Common myeloid progenitor, CD34-positive (primary cell): ENCODE results near the gene FOXD1.
"Not testable (repeated sequence)": the region's sequence is repeated elsewhere in the genome, so short reads cannot be mapped to it uniquely, and the experiment has no call there.

ENCODE experiments used
- CTCF ChIA-PET: fragments of 350-600 bp; sonication (Branson Sonifier 250); formaldehyde crosslinking; loops from one replicate; lab custom pipeline; 2021; ENCODE audit warnings: antibody characterized with exemption; lab: Charles Lee
- POLR2A ChIA-PET: fragments of 350-600 bp; sonication (Branson Sonifier 250); formaldehyde crosslinking; loops from one replicate; lab custom pipeline; 2021; ENCODE audit warnings: antibody characterized with exemption; lab: Charles Lee
- DNase-seq, 3 donors: peaks; one replicate each; pipeline versions ENCODE4 v3.0.0 to v3.0.0-alpha.2; 2013
- H3K27ac ChIP-seq, 2 experiments: 1 replicate in 1 of 2; 2 replicates in 1 of 2; pipeline ENCODE4 v1.7.0; 2013; ENCODE audit warnings: inconsistent platforms in 2 of 2, low read length in 2 of 2, mild to moderate bottlenecking in 2 of 2, low read depth in 1 of 2, moderate library complexity in 1 of 2; ENCODE audit not compliant: severe bottlenecking in 2 of 2, insufficient read depth in 1 of 2, poor library complexity in 1 of 2
- H3K27me3 ChIP-seq, 5 experiments: replicated peaks in 2 of 5; 1 replicate in 3 of 5; 2 replicates in 2 of 5; pipeline versions ENCODE4 v1.6.1 to v1.7.0; 2013; ENCODE audit warnings: low read length in 4 of 5, mild to moderate bottlenecking in 2 of 5, moderate library complexity in 2 of 5, inconsistent platforms in 1 of 5; ENCODE audit not compliant: insufficient read depth in 5 of 5, control insufficient read depth in 4 of 5
- H3K36me3 ChIP-seq, 4 experiments: 1 replicate in 2 of 4; 2 replicates in 2 of 4; pipeline versions ENCODE4 v1.6.1 to v1.7.0; 2013; ENCODE audit warnings: low read length in 3 of 4, control low read depth in 1 of 4, mild to moderate bottlenecking in 1 of 4; ENCODE audit not compliant: control insufficient read depth in 4 of 4, insufficient read depth in 4 of 4
- H3K4me1 ChIP-seq, 4 experiments: 1 replicate in 3 of 4; 2 replicates in 1 of 4; pipeline versions ENCODE4 v1.6.1 to v1.7.1; 2013; ENCODE audit warnings: low read length in 3 of 4, mild to moderate bottlenecking in 3 of 4, control low read depth in 1 of 4, inconsistent platforms in 1 of 4, moderate library complexity in 1 of 4; ENCODE audit not compliant: control insufficient read depth in 4 of 4, insufficient read depth in 4 of 4; ENCODE audit errors: control extremely low read depth in 1 of 4
- H3K4me3 ChIP-seq, 7 experiments: 1 replicate in 4 of 7; 2 replicates in 3 of 7; pipeline versions ENCODE4 v1.5.1 to v1.7.0; 2013; ENCODE audit warnings: mild to moderate bottlenecking in 7 of 7, low read length in 6 of 7, moderate library complexity in 6 of 7, inconsistent platforms in 2 of 7, low read depth in 2 of 7, control low read depth in 1 of 7; ENCODE audit not compliant: insufficient read depth in 4 of 7, control insufficient read depth in 1 of 7; ENCODE audit errors: extremely low read depth in 1 of 7
- H3K9me3 ChIP-seq, 5 experiments: 1 replicate in 4 of 5; 2 replicates in 1 of 5; pipeline versions ENCODE4 v1.6.1 to v1.7.1; 2013; ENCODE audit warnings: low read length in 4 of 5, mild to moderate bottlenecking in 2 of 5, inconsistent platforms in 1 of 5, low read depth in 1 of 5, moderate library complexity in 1 of 5; ENCODE audit not compliant: control insufficient read depth in 4 of 5, insufficient read depth in 2 of 5; ENCODE audit errors: control extremely low read depth in 1 of 5
- WGBS: methylation state at CpG from one replicate; pipeline ENCODE4 v1.1.5; 2013; ENCODE audit not compliant: insufficient coverage; 5-methylcytosine and 5-hydroxymethylcytosine counted together

FOXD1 gene

DNA sequence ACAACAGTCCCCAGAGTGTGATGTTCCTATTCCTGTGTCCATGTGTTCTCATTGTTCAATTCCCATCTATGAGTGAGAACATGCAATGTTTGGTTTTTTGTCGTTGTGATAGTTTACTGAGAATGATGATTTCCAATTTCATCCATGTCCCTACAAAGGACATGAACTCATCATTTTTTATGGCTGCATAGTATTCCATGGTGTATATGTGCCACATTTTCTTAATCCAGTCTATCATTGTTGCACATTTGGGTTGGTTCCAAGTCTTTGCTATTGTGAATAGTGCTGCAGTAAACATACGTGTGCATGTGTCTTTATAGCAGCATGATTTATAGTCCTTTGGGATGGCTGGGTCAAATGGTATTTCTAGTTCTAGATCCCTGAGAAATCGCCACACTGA lies 20.1 kb upstream of the FOXD1 start:
- no CpG with 5 or more reads among the region's 3 CpGs for WGBS
- POLR2A ChIA-PET, DNase-seq, H3K36me3 ChIP-seq, H3K27ac ChIP-seq, CTCF ChIA-PET, H3K4me3 ChIP-seq, H3K9me3 ChIP-seq, H3K4me1 ChIP-seq: not testable (repeated sequence)
- H3K27me3 ChIP-seq: peaks cover 0 to 17% (median 2%) of the 10 kb centered on the region in 5 experiments

DNA sequence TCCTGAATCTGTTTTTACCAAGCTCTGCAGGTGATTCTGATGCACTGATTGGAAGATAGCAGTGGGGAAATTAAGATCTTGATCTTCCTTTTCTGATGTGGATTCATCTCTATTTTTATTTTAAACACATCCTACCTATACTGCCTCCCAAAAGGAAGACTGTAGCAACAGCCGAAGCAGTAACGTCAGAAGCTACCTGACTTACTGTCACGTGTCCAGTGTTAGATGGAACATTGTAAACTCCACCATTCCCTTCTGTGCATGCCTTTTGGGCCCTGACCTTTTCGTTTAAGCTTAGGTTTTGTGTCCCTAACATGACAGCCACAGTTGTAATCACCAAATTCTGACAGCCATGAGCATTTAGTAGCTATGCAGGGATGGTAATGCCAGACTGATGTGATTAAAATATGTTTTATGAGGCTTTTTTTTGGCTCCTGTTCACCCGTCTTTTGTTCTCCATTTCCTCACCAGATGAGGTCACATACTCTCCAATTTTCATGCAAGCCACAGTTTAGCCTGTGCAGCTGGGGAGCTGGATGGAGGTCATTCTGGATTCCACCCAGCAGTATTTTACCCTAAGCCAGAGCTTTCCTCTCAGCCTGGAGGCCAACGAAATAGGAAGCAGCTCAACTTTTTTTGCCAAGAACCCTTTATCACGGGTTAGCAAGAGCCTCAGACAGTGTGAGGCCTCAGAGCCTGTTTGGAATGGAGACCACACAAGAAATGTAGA lies 15.6 kb upstream of the FOXD1 start:
- Histone ChIP-seq H3K27me3 (peaks cover 0 to 26% (median 4%) of the 10 kb centered on the region in 5 experiments), H3K36me3 (no peaks in the 10 kb centered on the region), H3K4me1 (no peaks in the 10 kb centered on the region), H3K4me3 (no peak overlapping the region), H3K27ac (no peak overlapping the region), H3K9me3 (peaks cover 0 to 2% (median 0%) of the 10 kb centered on the region in 5 experiments)
- DNase-seq: no peak
- WGBS: 72% methylated on average over 6 of the region's 7 CpGs
- CTCF ChIA-PET: interaction anchor here (0.6 to 1.1 kb wide), 3 partner anchors 14 to 86 kb away, joined by 3 read pairs; no protein-coding TSS in a partner anchor
- POLR2A ChIA-PET: no interaction called here

DNA sequence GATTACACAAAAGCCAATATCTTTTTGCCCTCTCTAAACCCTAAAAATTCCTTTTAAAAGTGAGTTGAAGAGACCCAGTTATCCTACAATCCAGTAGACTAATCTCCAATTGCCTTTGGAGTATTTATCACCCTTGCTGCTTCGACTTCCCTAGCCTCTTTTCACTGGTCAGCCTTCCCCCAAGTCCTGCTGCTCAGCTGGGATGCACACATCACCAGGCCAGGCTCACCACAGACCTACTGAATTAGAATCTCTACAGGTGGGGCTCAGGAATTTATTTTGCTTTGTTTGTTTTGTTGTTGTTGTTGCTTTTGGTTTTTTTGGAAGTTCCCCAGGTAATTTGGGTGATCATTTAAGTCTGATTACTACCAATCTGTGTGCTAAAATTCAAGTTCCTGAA lies 11.6 kb upstream of the FOXD1 start:
- Histone ChIP-seq H3K27me3 (peaks cover 2 to 31% (median 10%) of the 10 kb centered on the region in 5 experiments), H3K27ac (no peak overlapping the region), H3K4me1 (no peaks in the 10 kb centered on the region), H3K4me3 (no peak overlapping the region), H3K9me3 (peaks cover 0 to 2% (median 0%) of the 10 kb centered on the region in 5 experiments), H3K36me3 (no peaks in the 10 kb centered on the region)
- no peak for DNase-seq
- CTCF ChIA-PET: no interaction called here
- POLR2A ChIA-PET: no interaction called here
- WGBS: 100% methylated on average over 1 of the region's 1 CpG

DNA sequence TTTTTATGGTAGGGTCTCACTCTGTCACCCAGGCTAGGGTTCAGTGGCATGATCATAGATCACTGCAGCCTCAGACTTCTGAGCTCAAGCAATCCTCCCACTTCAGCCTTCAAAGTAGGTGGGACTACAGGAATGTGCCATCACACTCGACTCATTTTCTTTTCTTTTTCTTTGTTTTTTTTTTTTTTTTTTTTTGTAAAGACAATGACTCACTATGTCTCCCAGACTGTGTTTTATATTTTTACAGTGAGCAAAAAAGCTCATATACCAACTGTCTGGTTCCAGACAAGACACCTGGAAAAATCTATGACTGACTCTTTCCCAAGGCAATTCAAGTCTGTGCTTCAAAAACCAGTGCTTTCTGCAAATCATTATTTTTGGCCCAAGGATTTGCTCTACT lies 10.8 kb upstream of the FOXD1 start:
- CTCF ChIA-PET: no interaction called here
- Histone ChIP-seq H3K4me3 (no peak overlapping the region), H3K4me1 (no peaks in the 10 kb centered on the region), H3K36me3 (no peaks in the 10 kb centered on the region), H3K27ac (no peak overlapping the region), H3K27me3 (peaks cover 2 to 36% (median 12%) of the 10 kb centered on the region in 5 experiments), H3K9me3 (peaks cover 0 to 2% (median 0%) of the 10 kb centered on the region in 5 experiments)
- POLR2A ChIA-PET: no interaction called here
- DNase-seq: no peak
- WGBS: no CpG with 5 or more reads among the region's 1 CpG

DNA sequence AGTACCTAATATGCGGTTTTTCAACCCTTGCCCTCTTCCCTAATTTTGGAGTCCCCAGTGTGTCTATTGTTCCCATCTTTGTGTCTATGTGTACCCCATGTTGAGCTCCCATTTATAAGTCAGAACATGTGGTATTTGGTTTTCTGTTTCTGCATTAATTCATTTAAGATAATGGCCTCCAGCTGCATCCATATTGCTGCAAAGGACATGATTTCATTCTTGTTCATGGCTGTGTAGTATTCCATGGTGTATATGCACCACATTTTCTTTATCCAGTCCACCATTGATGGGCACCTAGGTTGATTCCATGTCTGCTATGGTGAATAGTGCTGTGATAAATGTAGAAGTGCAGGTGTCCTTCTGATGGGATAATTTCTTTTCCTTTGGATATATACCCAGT lies 7.9 kb upstream of the FOXD1 start:
- POLR2A ChIA-PET: not testable (repeated sequence)
- CTCF ChIA-PET: interaction anchor here (1.3 kb wide), 1 partner anchor 14 kb away, joined by 3 read pairs; no protein-coding TSS in a partner anchor

DNA sequence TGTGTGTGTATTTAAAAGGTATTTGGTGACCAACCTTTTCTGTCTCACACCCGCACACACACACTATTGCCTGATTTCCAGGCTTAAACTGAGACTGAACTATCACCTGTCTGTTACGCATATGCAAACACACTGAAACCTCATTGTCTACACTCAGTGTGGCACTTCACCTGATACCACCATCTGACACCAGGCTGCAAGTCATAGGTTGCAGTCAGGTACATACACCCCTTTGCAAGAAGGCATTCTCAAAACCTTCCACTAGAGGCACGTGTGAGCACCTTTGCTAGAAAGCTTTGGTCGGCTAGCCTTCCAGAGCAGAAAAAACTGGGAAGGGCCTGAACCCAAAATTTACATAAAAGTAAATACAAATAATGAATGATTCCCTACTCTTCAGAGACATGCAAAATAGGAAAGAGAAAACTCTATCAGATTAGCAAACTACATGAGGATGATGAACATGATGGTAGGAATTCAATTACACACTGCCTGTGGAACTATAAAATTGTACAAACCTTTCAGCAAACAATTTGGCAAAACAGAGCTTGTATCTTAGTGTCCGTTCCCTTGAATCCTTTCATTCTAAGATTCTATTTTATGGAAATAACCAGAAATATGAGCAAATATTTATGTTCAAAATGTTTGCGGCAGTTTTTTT lies 5.9 kb upstream of the FOXD1 start:
- H3K27me3 ChIP-seq: peaks cover 35 to 73% (median 48%) of the 10 kb centered on the region in 5 experiments

More for the DNA sequence above, 7.9 kb upstream of the FOXD1 start:
- not testable (repeated sequence) for H3K9me3 ChIP-seq, H3K36me3 ChIP-seq, H3K27ac ChIP-seq, DNase-seq, H3K4me3 ChIP-seq, H3K4me1 ChIP-seq
- peaks cover 25 to 63% (median 36%) of the 10 kb centered on the region in 5 experiments for H3K27me3 ChIP-seq
- 100% methylated on average over 1 of the region's 1 CpG for WGBS

DNA sequence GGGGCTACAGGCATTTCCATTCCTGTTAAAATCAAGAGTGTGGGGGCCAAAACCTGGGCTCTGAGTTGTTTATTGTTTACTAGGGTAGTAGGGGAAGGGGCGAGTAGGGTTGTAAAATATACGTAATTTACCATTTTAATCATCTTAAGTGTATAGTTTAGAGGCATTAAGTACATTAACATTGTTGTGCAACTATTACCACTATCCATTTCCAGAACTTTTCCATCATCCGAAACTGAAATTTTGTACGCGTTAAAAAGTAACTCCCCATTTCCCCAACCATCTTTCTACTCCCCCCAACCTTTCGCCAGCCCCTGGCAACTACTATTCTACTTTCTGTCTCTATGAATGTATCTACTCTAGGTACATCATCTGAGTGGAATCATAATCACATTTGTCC lies 3.6 kb upstream of the FOXD1 start:
- ChIA-PET CTCF (no interaction called here), POLR2A (no interaction called here)
- 77% methylated on average over 4 of the region's 6 CpGs for WGBS
- H3K4me1 ChIP-seq: peaks cover 2 to 23% (median 20%) of the 10 kb centered on the region in 4 experiments
- no peaks in the 10 kb centered on the region for H3K36me3 ChIP-seq
- DNase-seq: no peak
- H3K9me3 ChIP-seq: peaks cover 0 to 4% (median 0%) of the 10 kb centered on the region in 5 experiments
- H3K27me3 ChIP-seq: peaks cover 40 to 81% (median 48%) of the 10 kb centered on the region in 5 experiments
- no peak overlapping the region for H3K4me3 ChIP-seq
- H3K27ac ChIP-seq: no peak overlapping the region

More for the DNA sequence above, 5.9 kb upstream of the FOXD1 start:
- H3K4me1 ChIP-seq: peaks cover 0 to 8% (median 6%) of the 10 kb centered on the region in 4 experiments
- 22% methylated on average over 2 of the region's 6 CpGs for WGBS
- DNase-seq: peak; percentile 63 to 67 (median 66)
- H3K36me3 ChIP-seq: no peaks in the 10 kb centered on the region
- H3K27ac ChIP-seq: no peak overlapping the region
- H3K9me3 ChIP-seq: peaks cover 0 to 4% (median 2%) of the 10 kb centered on the region in 5 experiments
- H3K4me3 ChIP-seq: no peak overlapping the region
- ChIA-PET POLR2A (no interaction called here), CTCF (interaction anchor here (0.6 to 2.2 kb wide), 5 partner anchors 13 to 181 kb away, joined by 3 to 7 read pairs (median 4); no protein-coding TSS in a partner anchor)
